ENCODE measurements around the gene PRLR.
A peak's percentile ranks its signal among the peaks of the same experiment; 100 is the strongest.

PRLR gene

DNA sequence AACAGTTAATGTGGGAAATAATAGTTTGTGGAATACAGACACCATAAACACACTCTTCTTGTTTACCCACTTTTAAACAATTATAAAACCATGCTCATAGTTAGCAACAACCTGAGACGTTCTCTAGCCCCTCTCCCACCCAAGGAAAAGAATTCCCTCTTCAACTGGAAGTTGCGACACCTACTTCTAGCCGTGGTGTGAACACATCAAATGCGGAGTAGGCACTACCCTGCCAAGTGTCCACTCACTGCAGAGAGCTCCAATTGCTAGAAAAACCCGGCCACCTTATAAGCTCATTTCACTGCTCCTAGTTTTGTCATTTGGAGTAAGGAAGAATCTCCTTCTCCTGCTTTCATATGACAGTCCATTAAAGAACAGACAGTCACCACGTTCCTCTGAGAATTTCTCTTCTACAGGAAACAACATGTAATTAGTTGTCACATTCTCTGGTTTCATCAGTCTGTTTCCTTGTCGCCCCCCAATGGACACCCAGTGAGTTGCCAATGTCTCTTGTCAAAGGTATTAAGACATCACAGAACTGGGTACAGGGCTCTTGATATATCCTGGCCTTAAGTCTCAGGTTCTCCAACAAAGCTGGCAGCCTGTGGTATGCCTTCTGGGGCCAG is 47.3 kb downstream of the PRLR start:
- H3K27me3 ChIP-seq (ENCODE audit: control insufficient read depth, low read length), result no peaks in the 10 kb centered on the region
- H3K9me3 ChIP-seq (ENCODE audit: control insufficient read depth, insufficient read depth, low read length), result no peaks in the 10 kb centered on the region
- H4K20me1 ChIP-seq (ENCODE audit: control insufficient read depth, insufficient read depth, low read depth, low read length), result no peaks in the 10 kb centered on the region
- H3K27ac ChIP-seq (ENCODE audit: low read depth, low read length), result no peak overlapping the region
- no peaks in the 10 kb centered on the region for H3K4me1 ChIP-seq (ENCODE audit: control insufficient read depth, low read length)
- peak; percentile 72 for TF ChIP-seq CTCF (IDR thresholded peaks at IDR 0.05; ENCODE audit: low read depth, low read length, poor library complexity, severe bottlenecking)
- TF ChIP-seq EZH2phosphoT487 (IDR thresholded peaks at IDR 0.05; ENCODE audit: borderline replicate concordance, low read length), result no peak
- no peaks in the 10 kb centered on the region for H3K36me3 ChIP-seq (ENCODE audit: control insufficient read depth, low read length)
- H3K9me2 ChIP-seq (replicated peaks; ENCODE audit: control insufficient read depth, low read length), result no peaks in the 10 kb centered on the region
- no peaks in the 10 kb centered on the region for H3K79me2 ChIP-seq (ENCODE audit: control insufficient read depth, low read length)
- H3K4me2 ChIP-seq (ENCODE audit: low read length), result no peak overlapping the region
- H3F3A ChIP-seq (ENCODE audit: control insufficient read depth, insufficient read depth), result no peaks in the 10 kb centered on the region
- H3K4me3 ChIP-seq (ENCODE audit: low read length), result no peak overlapping the region

- Histone ChIP-seq H3K4me1 (ENCODE audit: control insufficient read depth, low read length) (no peaks in the 10 kb centered on the region), H3K27me3 (ENCODE audit: control insufficient read depth, low read length) (no peaks in the 10 kb centered on the region), H3K9me2 (replicated peaks; ENCODE audit: control insufficient read depth, low read length) (no peaks in the 10 kb centered on the region), H3K27ac (ENCODE audit: low read depth, low read length) (no peak overlapping the region), H3F3A (ENCODE audit: control insufficient read depth, insufficient read depth) (no peaks in the 10 kb centered on the region), H3K4me3 (ENCODE audit: low read length) (no peak overlapping the region), H3K4me2 (ENCODE audit: low read length) (no peak overlapping the region), H3K79me2 (ENCODE audit: control insufficient read depth, low read length) (no peaks in the 10 kb centered on the region), H3K36me3 (ENCODE audit: control insufficient read depth, low read length) (no peaks in the 10 kb centered on the region), H3K9me3 (ENCODE audit: control insufficient read depth, insufficient read depth, low read length) (no peaks in the 10 kb centered on the region), H4K20me1 (ENCODE audit: control insufficient read depth, insufficient read depth, low read depth, low read length) (no peaks in the 10 kb centered on the region)
- TF ChIP-seq EZH2phosphoT487 (IDR thresholded peaks at IDR 0.05; ENCODE audit: borderline replicate concordance, low read length) (no peak), CTCF (IDR thresholded peaks at IDR 0.05; ENCODE audit: low read depth, low read length, poor library complexity, severe bottlenecking) (no peak)
Measured at GRCh38 chr5:35182486-35182885, 47.8 kb downstream of the PRLR start.

DNA sequence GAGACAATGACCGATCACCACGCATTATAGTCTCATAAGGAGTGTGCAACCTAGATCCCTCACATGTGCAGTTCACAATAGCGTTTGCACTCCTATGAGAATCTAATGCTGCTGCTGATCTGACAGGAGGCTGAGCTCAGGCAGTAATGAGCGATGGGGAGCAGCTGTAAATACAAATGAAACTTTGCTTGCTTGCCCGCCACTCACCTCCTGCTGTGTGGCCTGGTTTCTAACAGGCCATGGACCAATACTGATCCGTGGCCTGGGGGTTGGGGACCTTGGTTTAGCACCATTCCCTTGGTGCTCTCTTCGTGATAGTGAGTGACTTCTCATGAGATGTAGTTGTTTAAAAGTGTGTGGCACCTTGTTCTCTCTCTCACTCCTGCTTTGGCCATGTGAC is 50.2 kb downstream of the PRLR start:
- Histone ChIP-seq H3F3A (ENCODE audit: control insufficient read depth, insufficient read depth) (no peaks in the 10 kb centered on the region), H3K9me2 (replicated peaks; ENCODE audit: control insufficient read depth, low read length) (no peaks in the 10 kb centered on the region), H3K27ac (ENCODE audit: low read depth, low read length) (no peak overlapping the region), H3K4me1 (ENCODE audit: control insufficient read depth, low read length) (no peaks in the 10 kb centered on the region), H3K4me3 (ENCODE audit: low read length) (no peak overlapping the region), H3K4me2 (ENCODE audit: low read length) (no peak overlapping the region), H3K79me2 (ENCODE audit: control insufficient read depth, low read length) (no peaks in the 10 kb centered on the region), H3K36me3 (ENCODE audit: control insufficient read depth, low read length) (no peaks in the 10 kb centered on the region), H3K9me3 (ENCODE audit: control insufficient read depth, insufficient read depth, low read length) (no peaks in the 10 kb centered on the region), H3K27me3 (ENCODE audit: control insufficient read depth, low read length) (no peaks in the 10 kb centered on the region), H4K20me1 (ENCODE audit: control insufficient read depth, insufficient read depth, low read depth, low read length) (no peaks in the 10 kb centered on the region)
- TF ChIP-seq EZH2phosphoT487 (IDR thresholded peaks at IDR 0.05; ENCODE audit: borderline replicate concordance, low read length) (no peak), CTCF (IDR thresholded peaks at IDR 0.05; ENCODE audit: low read depth, low read length, poor library complexity, severe bottlenecking) (no peak)

Data from DOHH2 (cell line).